ENCODE measurements around the gene KRT85.
"Not testable (repeated sequence)": the region's sequence is repeated elsewhere in the genome, so short reads cannot be mapped to it uniquely, and the experiment has no call there.

Gene KRT85

GRCh38 chr12:52346593-52346992 is 20.7 kb downstream of the KRT85 start:
- no peak overlapping the region for H3K4me3 ChIP-seq (ENCODE audit: control insufficient read depth, low read depth, low read length)
- no peak for DNase-seq (ENCODE audit: low read depth)
- TF ChIP-seq, protein P1, sequence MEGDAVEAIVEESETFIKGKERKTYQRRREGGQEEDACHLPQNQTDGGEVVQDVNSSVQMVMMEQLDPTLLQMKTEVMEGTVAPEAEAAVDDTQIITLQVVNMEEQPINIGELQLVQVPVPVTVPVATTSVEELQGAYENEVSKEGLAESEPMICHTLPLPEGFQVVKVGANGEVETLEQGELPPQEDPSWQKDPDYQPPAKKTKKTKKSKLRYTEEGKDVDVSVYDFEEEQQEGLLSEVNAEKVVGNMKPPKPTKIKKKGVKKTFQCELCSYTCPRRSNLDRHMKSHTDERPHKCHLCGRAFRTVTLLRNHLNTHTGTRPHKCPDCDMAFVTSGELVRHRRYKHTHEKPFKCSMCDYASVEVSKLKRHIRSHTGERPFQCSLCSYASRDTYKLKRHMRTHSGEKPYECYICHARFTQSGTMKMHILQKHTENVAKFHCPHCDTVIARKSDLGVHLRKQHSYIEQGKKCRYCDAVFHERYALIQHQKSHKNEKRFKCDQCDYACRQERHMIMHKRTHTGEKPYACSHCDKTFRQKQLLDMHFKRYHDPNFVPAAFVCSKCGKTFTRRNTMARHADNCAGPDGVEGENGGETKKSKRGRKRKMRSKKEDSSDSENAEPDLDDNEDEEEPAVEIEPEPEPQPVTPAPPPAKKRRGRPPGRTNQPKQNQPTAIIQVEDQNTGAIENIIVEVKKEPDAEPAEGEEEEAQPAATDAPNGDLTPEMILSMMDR (IDR thresholded peaks at IDR 0.05; ENCODE audit: control insufficient read depth, insufficient read depth, low read depth, low read length, missing control alignments): no peak

DNA sequence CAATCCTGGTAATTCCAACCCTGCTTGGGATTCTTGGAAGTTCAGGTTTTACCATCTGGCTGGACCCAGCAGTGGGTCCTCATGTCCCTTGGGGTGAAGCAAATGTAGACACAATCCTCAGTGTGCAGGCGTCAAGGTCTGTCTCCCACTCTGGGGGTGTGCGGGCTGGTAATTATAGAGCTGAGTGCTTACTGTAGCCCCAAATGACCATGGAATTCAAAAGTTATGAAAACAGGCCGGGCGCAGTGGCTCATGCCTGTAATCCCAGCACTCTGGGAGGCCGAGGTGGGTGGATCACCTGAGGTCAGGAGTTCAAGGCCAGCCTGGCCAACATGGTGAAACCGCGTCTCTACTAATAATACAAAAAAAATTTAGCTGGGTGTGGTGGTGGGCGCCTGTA is 22.2 kb downstream of the KRT85 start:
- not testable (repeated sequence) for H3K4me3 ChIP-seq (ENCODE audit: control insufficient read depth, low read depth, low read length); DNase-seq (ENCODE audit: low read depth)

GRCh38 chr12:52344111-52344510 is 23.2 kb downstream of the KRT85 start:
- no peak for DNase-seq (ENCODE audit: low read depth)
- TF ChIP-seq, protein P1 (IDR thresholded peaks at IDR 0.05; ENCODE audit: control insufficient read depth, insufficient read depth, low read depth, low read length, missing control alignments): no peak

DNA sequence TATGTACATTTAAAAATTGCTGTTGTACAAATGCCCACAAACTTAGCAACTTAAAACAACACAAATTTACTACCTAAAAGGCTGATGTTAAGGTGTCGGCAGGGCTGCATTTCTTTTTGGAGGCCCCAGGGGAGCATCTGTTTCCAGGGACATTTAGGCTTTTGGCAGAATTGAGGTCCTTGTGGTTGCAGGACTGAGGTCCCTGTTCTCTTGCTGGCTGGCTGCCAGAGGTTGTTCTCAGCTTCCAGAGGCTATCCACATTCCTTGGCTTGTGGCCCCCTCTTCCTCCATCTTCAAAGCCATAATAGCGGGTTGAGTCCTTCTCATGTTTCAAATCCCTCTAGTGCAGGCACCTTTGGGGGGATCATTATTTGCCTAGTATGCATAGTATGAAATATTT is 23.7 kb downstream of the KRT85 start:
- TF ChIP-seq, protein P1 (IDR thresholded peaks at IDR 0.05; ENCODE audit: control insufficient read depth, insufficient read depth, low read depth, low read length, missing control alignments): no peak
- no peak overlapping the region for H3K4me3 ChIP-seq (ENCODE audit: control insufficient read depth, low read depth, low read length)
- DNase-seq (ENCODE audit: low read depth): no peak

More at GRCh38 chr12:52344111-52344510, 23.2 kb downstream of the KRT85 start:
- H3K4me3 ChIP-seq (ENCODE audit: control insufficient read depth, low read depth, low read length): no peak overlapping the region

DNA sequence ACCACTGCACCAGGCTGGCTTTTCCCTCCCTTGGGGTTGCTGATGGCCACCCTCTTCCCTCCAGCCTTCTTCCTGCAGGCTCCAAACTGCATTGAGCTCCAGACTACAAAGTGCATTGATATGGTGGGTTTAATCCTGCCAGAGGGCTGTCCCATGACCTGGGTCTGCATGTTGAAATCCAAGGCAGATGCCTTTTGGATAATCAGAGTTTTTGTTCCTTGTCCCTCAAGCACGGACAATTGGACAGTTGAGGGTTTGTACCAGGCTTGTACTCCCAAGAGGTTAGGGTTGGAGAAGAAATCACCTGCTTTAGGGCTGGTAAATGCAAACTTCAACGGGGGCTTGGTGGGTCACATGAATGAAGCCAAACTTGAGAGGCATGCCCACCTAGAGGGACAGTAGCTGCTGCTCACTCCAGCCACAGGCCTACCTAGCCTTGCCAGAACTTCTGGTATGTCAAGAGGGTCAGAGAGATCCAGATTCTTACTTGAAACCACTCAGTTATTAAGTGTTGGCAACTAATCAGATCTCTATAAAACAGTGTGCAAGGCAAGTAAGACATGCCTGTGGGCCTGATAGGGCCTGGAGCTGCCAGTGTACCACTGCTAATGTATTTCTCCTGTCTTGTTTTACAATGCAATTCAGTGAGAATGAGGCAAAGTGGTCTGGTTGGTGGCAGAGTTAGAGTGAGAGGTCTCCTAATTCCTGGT is 24.3 kb downstream of the KRT85 start:
- no peak for DNase-seq (ENCODE audit: low read depth)
- TF ChIP-seq, protein P1 (IDR thresholded peaks at IDR 0.05; ENCODE audit: control insufficient read depth, insufficient read depth, low read depth, low read length, missing control alignments): no peak
- H3K4me3 ChIP-seq (ENCODE audit: control insufficient read depth, low read depth, low read length): no peak overlapping the region

DNA sequence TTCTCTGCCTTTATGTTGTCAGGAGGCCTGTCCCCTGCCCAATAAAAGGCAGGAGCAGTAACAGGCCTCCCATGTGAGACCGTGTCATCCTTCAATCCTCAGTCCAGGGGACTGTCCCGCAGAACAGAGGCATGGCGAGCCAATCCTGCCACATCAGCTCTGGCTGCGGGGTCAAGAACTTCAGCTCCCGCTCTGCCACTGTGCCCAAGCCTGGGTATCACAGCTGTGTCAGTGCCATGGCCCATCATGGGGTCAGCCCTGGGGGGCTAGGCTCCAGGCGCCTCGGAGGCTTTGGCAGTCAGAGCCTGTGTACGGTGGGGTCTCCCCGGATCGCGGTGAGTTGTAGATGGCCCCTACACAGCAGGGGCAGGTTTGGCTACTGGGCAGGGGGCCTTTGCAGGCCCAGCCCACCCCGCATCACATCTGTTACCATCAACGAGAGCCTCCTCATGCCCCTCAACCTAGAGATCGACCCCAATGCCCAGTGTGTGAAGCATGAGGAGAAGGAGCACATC is 26.2 kb downstream of the KRT85 start:
- DNase-seq (ENCODE audit: low read depth): no peak
- TF ChIP-seq, protein P1 (IDR thresholded peaks at IDR 0.05; ENCODE audit: control insufficient read depth, insufficient read depth, low read depth, low read length, missing control alignments): no peak
- H3K4me3 ChIP-seq (ENCODE audit: control insufficient read depth, low read depth, low read length): no peak overlapping the region

DNA sequence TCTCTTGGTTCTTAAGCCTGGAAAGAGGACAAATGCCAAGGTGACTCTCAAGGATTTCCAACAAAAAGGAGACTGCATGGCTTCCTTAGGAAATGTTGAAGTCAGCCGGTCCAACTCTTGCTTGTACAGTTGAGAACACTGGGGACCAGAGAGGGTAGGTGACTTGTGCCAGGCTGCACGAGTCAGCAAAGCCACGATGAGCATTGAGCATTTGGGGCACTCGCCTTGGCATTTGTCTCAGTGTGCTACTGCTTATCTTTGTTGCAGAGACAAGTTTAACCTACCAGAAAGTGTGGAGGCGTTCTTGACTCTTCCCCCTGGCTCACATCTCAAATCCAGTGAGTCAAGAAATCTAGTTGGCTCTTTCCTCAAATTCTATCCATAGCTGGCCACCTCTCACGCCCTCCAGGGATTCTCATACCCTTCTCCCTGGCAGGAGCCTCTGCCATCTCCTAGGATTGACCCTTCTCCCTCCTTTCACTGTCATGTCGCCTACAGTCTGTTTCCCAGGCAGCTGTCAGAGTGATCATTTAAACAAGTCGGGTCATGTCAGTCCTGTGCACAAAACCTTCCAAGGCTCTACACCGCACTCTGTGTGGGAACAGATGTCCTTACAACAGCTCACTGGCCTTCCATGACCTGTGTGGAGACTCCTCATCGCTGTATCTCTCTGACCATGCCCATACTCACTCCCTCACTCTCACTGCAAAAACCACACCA is 28.9 kb downstream of the KRT85 start:
- no peak for DNase-seq (ENCODE audit: low read depth)
- no peak overlapping the region for H3K4me3 ChIP-seq (ENCODE audit: control insufficient read depth, low read depth, low read length)
- TF ChIP-seq, protein P1 (IDR thresholded peaks at IDR 0.05; ENCODE audit: control insufficient read depth, insufficient read depth, low read depth, low read length, missing control alignments): no peak

Data from AG09309 (cell line).